HepG2 (cell line): ENCODE measurements around the gene B4GALT5. TPM values are rescaled to one million over a fixed set of nuclear protein-coding genes. Genes with fewer than 3 reads are reported as not detected.
A peak's percentile ranks its signal among the peaks of the same experiment; 100 is the strongest.
"Not testable (repeated sequence)": the region's sequence is repeated elsewhere in the genome, so short reads cannot be mapped to it uniquely, and the experiment has no call there.

ENCODE experiments used
- ATAC-seq: fragments of 200-7000 bp; cut with Tn5 transposase; 3 replicates; pipeline ENCODE4 v1.9.1; 2020; ENCODE audit warnings: mild to moderate bottlenecking, moderate library complexity
- BruUV-seq: library from RNA; stranded (reverse); fragments of 400-500 nt; replicated peaks from 2 replicates; lab custom pipeline; 2021; lab: Mats Ljungman, UMichigan
- CTCF ChIA-PET: fragments of 300-600 bp; formaldehyde crosslinking; extraction: SDS; loops from one replicate; lab custom pipeline; 2021; ENCODE audit warnings: low total read pairs, inconsistent platforms, low intra/inter-chr PET ratio; lab: Yijun Ruan, JAX
- POLR2A ChIA-PET: fragments of 350-600 bp; sonication (Branson Sonifier 250); formaldehyde crosslinking; loops from one replicate; lab custom pipeline; 2020; ENCODE audit warnings: antibody characterized with exemption, inconsistent platforms; lab: Yijun Ruan, JAX
- DNase-seq: peaks from one replicate; pipeline ENCODE4 v3.0.0-alpha.2; 2015; ENCODE audit warnings: low spot score
- FAIRE-seq: peaks from 3 replicates; lab custom pipeline; 2011; peaks lifted over from hg19 to GRCh38; lab: Jason Lieb, UNC
- H2AFZ ChIP-seq: one replicate; pipeline ENCODE4 v1.6.1; 2011; ENCODE audit warnings: low read length, inconsistent platforms
- H3K27ac ChIP-seq: fragments of 300-600 bp; 3 replicates; pipeline ENCODE4 v1.8.0; 2011; ENCODE audit warnings: mixed run types, mild to moderate bottlenecking, mixed read lengths, low read length, inconsistent platforms; ENCODE audit not compliant: insufficient read depth; ENCODE audit errors: extremely low read length
- H3K27me3 ChIP-seq, 2 experiments: fragments of 200-600 bp in 1 of 2; 2 replicates in 1 of 2; 3 replicates in 1 of 2; pipeline versions ENCODE4 v1.6.0 to v1.8.0; 2011; ENCODE audit warnings: low read length in 2 of 2, mild to moderate bottlenecking in 2 of 2, moderate library complexity in 2 of 2, inconsistent platforms in 1 of 2; ENCODE audit not compliant: insufficient read depth in 2 of 2, control insufficient read depth in 1 of 2
- H3K36me3 ChIP-seq, 2 experiments: fragments of 200-600 bp in 1 of 2; replicated peaks in 1 of 2; 2 replicates in 1 of 2; 3 replicates in 1 of 2; pipeline versions ENCODE4 v1.5.1 to v1.8.0; 2011; ENCODE audit warnings: low read length in 2 of 2, inconsistent platforms in 1 of 2; ENCODE audit not compliant: insufficient read depth in 2 of 2, control insufficient read depth in 1 of 2
- H3K4me1 ChIP-seq: 2 replicates; pipeline ENCODE4 v1.5.1; 2012; ENCODE audit warnings: low read length, inconsistent platforms; ENCODE audit not compliant: insufficient read depth
- H3K4me2 ChIP-seq: 2 replicates; pipeline ENCODE4 v1.6.0; 2011; ENCODE audit warnings: low read depth, low read length, inconsistent platforms
- H3K4me3 ChIP-seq, 3 experiments: fragments of 200-600 bp in 1 of 3; sonication (generic), shearing (Covaris generic) in 1 of 3; replicated peaks in 1 of 3; 2 replicates each; pipeline ENCODE4 v1.5.1; 2011 to 2016; ENCODE audit warnings: low read length in 3 of 3, inconsistent platforms in 2 of 3, low read depth in 2 of 3, mild to moderate bottlenecking in 2 of 3, control low read depth in 1 of 3, mixed read lengths in 1 of 3; ENCODE audit not compliant: insufficient read depth in 1 of 3
- H3K79me2 ChIP-seq: one replicate; pipeline ENCODE4 v1.6.1; 2011; ENCODE audit warnings: low read length, inconsistent platforms; ENCODE audit not compliant: insufficient read depth
- H3K9ac ChIP-seq: 2 replicates; pipeline ENCODE4 v1.6.0; 2011; ENCODE audit warnings: mild to moderate bottlenecking, low read depth, low read length, inconsistent platforms; ENCODE audit not compliant: insufficient read depth
- H3K9me3 ChIP-seq: 2 replicates; pipeline ENCODE4 v1.5.1; 2012; ENCODE audit warnings: mild to moderate bottlenecking, low read length
- H4K20me1 ChIP-seq: 2 replicates; pipeline ENCODE4 v1.6.0; 2011; ENCODE audit warnings: inconsistent platforms, mild to moderate bottlenecking, low read length, moderate library complexity; ENCODE audit not compliant: insufficient read depth
- ERF ChIP-seq: IDR thresholded peaks from 2 replicates; pipeline ENCODE4 v1.6.1; 2018; ENCODE audit warnings: missing biosample characterization, missing genetic modification reagents
- FOXA3 ChIP-seq: IDR thresholded peaks from 2 replicates; pipeline ENCODE4 v1.6.1; 2016; ENCODE audit warnings: missing genetic modification reagents, missing compliant biosample characterization
- GATAD1 ChIP-seq: IDR thresholded peaks from 2 replicates; pipeline ENCODE4 v1.6.1; 2016; ENCODE audit warnings: missing genetic modification reagents, missing compliant biosample characterization
- RAD51 ChIP-seq: fragments of 450-650 bp; IDR thresholded peaks from 2 replicates; pipeline ENCODE4 v1.6.1; 2016; ENCODE audit warnings: borderline replicate concordance
- RFXAP ChIP-seq: sonication (generic); formaldehyde crosslinking; IDR thresholded peaks from 2 replicates; pipeline ENCODE4 v1.4.0; 2020; ENCODE audit warnings: missing genetic modification reagents, borderline replicate concordance
- ZBTB25 ChIP-seq: IDR thresholded peaks from 2 replicates; pipeline ENCODE4 v1.6.1; 2018; ENCODE audit warnings: missing genetic modification reagents
- ZBTB33 ChIP-seq: sonication (generic); formaldehyde crosslinking; IDR thresholded peaks from 2 replicates; pipeline ENCODE4 v1.4.0; 2020; ENCODE audit warnings: missing genetic modification reagents
- ZMYM2 ChIP-seq: sonication (generic); formaldehyde crosslinking; IDR thresholded peaks from 2 replicates; pipeline ENCODE4 v1.8.0; 2022; ENCODE audit warnings: mild to moderate bottlenecking, missing genetic modification reagents
- ZNF280D ChIP-seq: sonication (generic); formaldehyde crosslinking; IDR thresholded peaks from 2 replicates; pipeline ENCODE4 v1.5.1; 2020; ENCODE audit warnings: mild to moderate bottlenecking, missing genetic modification reagents
- ZNF292 ChIP-seq: sonication (generic); formaldehyde crosslinking; IDR thresholded peaks from 2 replicates; pipeline ENCODE4 v1.8.1; 2022; ENCODE audit warnings: mild to moderate bottlenecking, low read depth, missing genetic modification reagents, borderline replicate concordance
- ZNF687 ChIP-seq: sonication (generic); formaldehyde crosslinking; IDR thresholded peaks from 2 replicates; pipeline ENCODE4 v1.5.1; 2020; ENCODE audit warnings: mild to moderate bottlenecking, missing genetic modification reagents, moderate library complexity
- WGBS: methylation state at CpG from one replicate; pipeline ENCODE4 v1.1.6; 2017; ENCODE audit warnings: low lambda C conversion rate; 5-methylcytosine and 5-hydroxymethylcytosine counted together
- in situ Hi-C: cut with HindIII; loops from 2 replicates; pipeline ENCODE4 v1.10.0; 2017; ENCODE audit warnings: low pct_unique_long_range_greater_than_20kb; ENCODE audit not compliant: extremely low pct_ligation_motif_present
- intact Hi-C: fragments of 100-400 bp; cut with micrococcal nuclease; formaldehyde crosslinking; loops from one replicate; pipeline ENCODE4 v1.10.0; 2022; ENCODE audit not compliant: unreplicated experiment
- polyA plus RNA-seq, 8 experiments: library from polyadenylated mRNA; depleted of rRNA in 3 of 8; stranded (reverse) in 7 of 8; unstranded in 1 of 8; fragments of >200 nt; fragmentation: Illumina TruSeq in 4 of 8; extraction: Trizol in 4 of 8; gene quantifications; 2 replicates each; pipeline versions ENCODE4 v1.2.1 to v1.2.3, GENCODE V29; 2011 to 2016; ENCODE audit warnings: low read depth in 4 of 8, missing spikeins in 1 of 8, mixed read lengths in 1 of 8; ENCODE audit not compliant: insufficient read depth in 1 of 8
- total RNA-seq, 5 experiments: library from RNA; depleted of rRNA; stranded (reverse); fragments of >200 nt; fragmentation: Illumina TruSeq; extraction: Trizol; gene quantifications; 2 replicates each; pipeline ENCODE4 v1.2.3, GENCODE V29; 2016; ENCODE audit warnings: low read depth in 1 of 5

Gene B4GALT5
- total and polyA plus RNA-seq, 2 of the 13 experiments (the other 11 are each of a cell fraction or from before 2014, with no cell fraction given): 27.3 to 30.9 TPM

- in situ Hi-C loops, H4K20me1 ChIP-seq, H3K79me2 ChIP-seq, BruUV-seq, H3K27me3 ChIP-seq, ATAC-seq, DNase-seq, FAIRE-seq, CTCF ChIA-PET, H3K9me3 ChIP-seq, H3K27ac ChIP-seq, H3K36me3 ChIP-seq, intact Hi-C loops: not testable (repeated sequence)
- peak overlapping the region in 2 of 3 experiments; percentile 24 to 40; a peak in 3 of 6 replicates for H3K4me3 ChIP-seq
- POLR2A ChIA-PET: interaction anchor here (1.3 kb wide), 2 partner anchors 11 to 34 kb away, joined by 3 to 4 read pairs; no protein-coding TSS in a partner anchor
- H3K4me2 ChIP-seq: peak overlapping the region; percentile 72
- peak overlapping the region; percentile 19; the same call in 1 of the 2 replicates for H3K9ac ChIP-seq
- H3K4me1 ChIP-seq: peaks cover 33% of the 10 kb centered on the region
- peak overlapping the region; percentile 85 for H2AFZ ChIP-seq
- WGBS: 70% methylated on average over 7 of the region's 7 CpGs
- 0 out of 2 replicates have a peak, but pooled peaks have one; percentile 7 for TF ChIP-seq GATAD1 (CRISPR knock-in tag)
- 0 out of 2 replicates have a peak, but pooled peaks have one; percentile 30 for TF ChIP-seq ERF
- peak; percentile 14; the same call in 1 of the 2 replicates for TF ChIP-seq ZNF687 (CRISPR knock-in tag)
- TF ChIP-seq RFXAP: 0 out of 2 replicates have a peak, but pooled peaks have one; percentile 14
- peak; percentile 0; the same call in 1 of the 2 replicates for TF ChIP-seq FOXA3 (CRISPR knock-in tag)
- TF ChIP-seq ZNF292 (CRISPR knock-in tag): peak; percentile 18; the same call in 1 of the 2 replicates
- TF ChIP-seq ZMYM2 (CRISPR knock-in tag): peak; percentile 55; the same call in 1 of the 2 replicates
- 0 out of 2 replicates have a peak, but pooled peaks have one; percentile 47 for TF ChIP-seq ZNF280D (CRISPR knock-in tag)
- TF ChIP-seq RAD51: 0 out of 2 replicates have a peak, but pooled peaks have one; percentile 3
- 0 out of 2 replicates have a peak, but pooled peaks have one; percentile 34 for TF ChIP-seq ZBTB33
- TF ChIP-seq ZBTB25 (CRISPR knock-in tag): 0 out of 2 replicates have a peak, but pooled peaks have one; percentile 12
Observed at GRCh38 chr20:49725224-49725606, 11.5 kb upstream of the B4GALT5 start.
